Activated CD8-positive, alpha-beta memory T cell treated with anti-CD3 and anti-CD28 coated beads, Interleukin-2, amount 10 ng/mL, durations not matched to agents 7 days and 5 days (primary cell): ENCODE data around the gene ATRN. TPM values are rescaled to one million over a fixed set of nuclear protein-coding genes. Genes with fewer than 3 reads are reported as not detected.
"Not testable (repeated sequence)": the region's sequence is repeated elsewhere in the genome, so short reads cannot be mapped to it uniquely, and the experiment has no call there.

Experiments used
- ATAC-seq: fragments of 150-1000 bp; cut with Tn5 transposase; one replicate; pipeline ENCODE4 v1.10.0; 2021; ENCODE audit warnings: moderate library complexity
- CTCF ChIA-PET: fragments of 350-600 bp; sonication (Branson Sonifier 250); formaldehyde crosslinking; loops from one replicate; lab custom pipeline; 2021; ENCODE audit warnings: antibody characterized with exemption; lab: Charles Lee
- DNase-seq: peaks from one replicate; pipeline ENCODE4 v3.0.0-alpha.2; 2020
- H3K27ac Mint-ChIP-seq: one replicate; pipeline ENCODE4 v1.8.0; 2021; ENCODE audit warnings: mild to moderate bottlenecking, mixed read lengths
- H3K27me3 Mint-ChIP-seq: one replicate; pipeline ENCODE4 v1.8.0; 2021; ENCODE audit warnings: mixed read lengths
- H3K36me3 Mint-ChIP-seq: one replicate; pipeline ENCODE4 v1.8.0; 2021; ENCODE audit warnings: mild to moderate bottlenecking, mixed read lengths
- H3K4me1 Mint-ChIP-seq: one replicate; pipeline ENCODE4 v1.8.0; 2021; ENCODE audit warnings: mixed read lengths
- H3K4me3 Mint-ChIP-seq: one replicate; pipeline ENCODE4 v1.8.0; 2021; ENCODE audit warnings: mild to moderate bottlenecking, moderate library complexity, mixed read lengths
- H3K9me3 Mint-ChIP-seq: one replicate; pipeline ENCODE4 v1.8.0; 2022; ENCODE audit warnings: low read depth, mixed read lengths
- total RNA-seq, 2 experiments: library from RNA; stranded (reverse); gene quantifications; one replicate each; pipeline ENCODE4 v1.2.3, GENCODE V29; 2021

The ATRN gene
- total RNA-seq, 2 experiments from 2014 or later: 8.1 to 9.0 TPM

- Mint-ChIP-seq H3K4me1 (no peaks in the 10 kb centered on the region), H3K27ac (no peak overlapping the region), H3K9me3 (no peaks in the 10 kb centered on the region), H3K27me3 (no peaks in the 10 kb centered on the region), H3K4me3 (no peak overlapping the region), H3K36me3 (peaks cover 1% of the 10 kb centered on the region)
- no peak for DNase-seq
- CTCF ChIA-PET: interaction anchor here (0.7 kb wide), 1 partner anchor 105 kb away, joined by 3 read pairs; no protein-coding TSS in a partner anchor
- ATAC-seq: no peak
These were observed 101.3 kb downstream of the ATRN start for GRCh38 chr20:3572151-3572550.

DNA sequence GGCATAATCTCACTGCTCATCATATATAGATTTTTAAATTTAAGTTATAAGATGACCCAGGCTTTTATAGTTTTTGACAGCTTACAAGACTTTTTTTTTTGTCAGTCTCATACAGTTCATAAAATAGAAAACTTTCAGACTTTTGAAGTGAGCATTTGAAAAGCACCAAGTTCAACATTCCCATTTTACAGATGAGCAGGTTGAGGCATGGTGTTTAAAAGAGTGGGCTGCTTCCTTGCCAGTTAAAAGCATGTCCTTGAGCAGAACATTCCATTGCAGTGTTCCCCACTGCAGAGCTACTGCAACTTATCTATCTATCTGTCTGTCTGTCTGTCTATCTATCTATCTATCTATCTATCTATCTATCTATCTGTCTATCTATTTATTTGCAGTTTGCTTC lies 105.5 kb downstream of the ATRN start:
- H3K36me3 Mint-ChIP-seq: peaks cover 4% of the 10 kb centered on the region
- H3K9me3 Mint-ChIP-seq: no peaks in the 10 kb centered on the region
- no peak for ATAC-seq
- DNase-seq: no peak
- no peaks in the 10 kb centered on the region for H3K4me1 Mint-ChIP-seq
- no peak overlapping the region for H3K27ac Mint-ChIP-seq
- H3K4me3 Mint-ChIP-seq: no peak overlapping the region
- CTCF ChIA-PET: interaction anchor here (1.9 to 2.6 kb wide), 3 partner anchors 13 to 135 kb away, joined by 6 to 9 read pairs (median 7); no protein-coding TSS in a partner anchor
- no peaks in the 10 kb centered on the region for H3K27me3 Mint-ChIP-seq

GRCh38 chr20:3577366-3577765 lies 106.5 kb downstream of the ATRN start:
- no peak overlapping the region for H3K4me3 Mint-ChIP-seq
- no peaks in the 10 kb centered on the region for H3K27me3 Mint-ChIP-seq
- DNase-seq (no peak), ATAC-seq (no peak)
- no peaks in the 10 kb centered on the region for H3K9me3 Mint-ChIP-seq
- CTCF ChIA-PET: interaction anchor here (1.9 to 2.6 kb wide), 2 partner anchors 14 to 134 kb away, joined by 6 to 9 read pairs; no protein-coding TSS in a partner anchor
- no peak overlapping the region for H3K27ac Mint-ChIP-seq
- peaks cover 6% of the 10 kb centered on the region for H3K36me3 Mint-ChIP-seq
- no peaks in the 10 kb centered on the region for H3K4me1 Mint-ChIP-seq

GRCh38 chr20:3580412-3580811 lies 109.6 kb downstream of the ATRN start:
- ATAC-seq (no peak), DNase-seq (no peak)
- Mint-ChIP-seq H3K4me1 (no peaks in the 10 kb centered on the region), H3K4me3 (no peak overlapping the region), H3K27ac (no peak overlapping the region), H3K36me3 (peaks cover 10% of the 10 kb centered on the region), H3K9me3 (no peaks in the 10 kb centered on the region), H3K27me3 (no peaks in the 10 kb centered on the region)
- CTCF ChIA-PET: no interaction called here

- no peak for ATAC-seq
- H3K27me3 Mint-ChIP-seq: no peaks in the 10 kb centered on the region
- DNase-seq: no peak
- H3K36me3 Mint-ChIP-seq: peaks cover 32% of the 10 kb centered on the region
- no peaks in the 10 kb centered on the region for H3K4me1 Mint-ChIP-seq
- H3K27ac Mint-ChIP-seq: no peak overlapping the region
- peaks cover 3% of the 10 kb centered on the region for H3K9me3 Mint-ChIP-seq
- H3K4me3 Mint-ChIP-seq: no peak overlapping the region
- CTCF ChIA-PET: interaction anchor here (1.4 kb wide), 1 partner anchor 127 kb away, joined by 3 read pairs; no protein-coding TSS in a partner anchor
These were observed 112.9 kb downstream of the ATRN start for GRCh38 chr20:3583765-3584164.

DNA sequence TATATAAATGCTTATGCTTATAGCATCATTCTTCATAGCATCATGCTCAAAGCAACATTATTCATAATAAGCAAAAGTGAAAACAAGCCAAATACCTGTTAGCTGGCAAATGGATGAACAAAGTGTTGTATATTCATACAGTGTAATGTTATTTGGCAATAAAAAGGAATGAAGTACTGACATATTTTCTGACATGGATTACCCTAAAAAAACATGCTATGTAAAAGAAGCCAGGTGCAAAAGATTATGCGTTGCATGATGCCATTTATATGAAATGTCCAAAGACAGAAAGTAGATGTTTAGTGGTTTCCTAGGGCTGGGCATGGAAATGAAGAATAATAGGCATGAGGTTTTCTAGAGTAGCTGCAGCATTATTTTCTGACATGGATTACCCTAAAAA lies 115.3 kb downstream of the ATRN start:
- DNase-seq: no peak
- no peaks in the 10 kb centered on the region for H3K27me3 Mint-ChIP-seq
- H3K9me3 Mint-ChIP-seq: peaks cover 3% of the 10 kb centered on the region
- CTCF ChIA-PET: interaction anchor here (1.8 kb wide), 1 partner anchor 23 kb away, joined by 6 read pairs; no protein-coding TSS in a partner anchor
- no peak for ATAC-seq
- H3K4me1 Mint-ChIP-seq: no peaks in the 10 kb centered on the region
- H3K36me3 Mint-ChIP-seq: peaks cover 32% of the 10 kb centered on the region
- H3K4me3 Mint-ChIP-seq: no peak overlapping the region
- H3K27ac Mint-ChIP-seq: no peak overlapping the region

DNA sequence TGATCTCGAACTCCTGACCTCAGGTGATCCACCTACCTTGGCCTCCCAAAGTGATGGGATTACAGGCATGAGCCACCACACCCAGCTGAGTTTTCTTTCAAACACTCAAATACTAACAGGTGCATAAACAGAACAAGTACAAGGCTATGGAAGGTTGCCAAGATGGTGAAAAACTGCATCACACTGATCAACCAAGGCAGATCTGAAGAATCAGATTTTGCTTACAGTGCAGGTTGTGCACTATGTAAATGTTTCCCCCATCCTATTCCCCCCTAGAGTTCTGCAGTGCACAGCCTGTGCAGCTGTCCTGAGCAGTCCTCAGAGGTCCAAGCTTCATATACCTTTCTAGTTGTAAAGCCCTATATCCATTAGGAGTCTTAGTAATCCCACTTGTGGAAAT lies 119.3 kb downstream of the ATRN start:
- ATAC-seq (no peak), DNase-seq (no peak)
- Mint-ChIP-seq H3K27ac (no peak overlapping the region), H3K36me3 (peaks cover 30% of the 10 kb centered on the region), H3K4me1 (no peaks in the 10 kb centered on the region), H3K9me3 (peaks cover 3% of the 10 kb centered on the region), H3K4me3 (no peak overlapping the region), H3K27me3 (no peaks in the 10 kb centered on the region)
- CTCF ChIA-PET: interaction anchor here (0.9 to 1.4 kb wide), 2 partner anchors 27 to 87 kb away, joined by 3 to 4 read pairs; no protein-coding TSS in a partner anchor

DNA sequence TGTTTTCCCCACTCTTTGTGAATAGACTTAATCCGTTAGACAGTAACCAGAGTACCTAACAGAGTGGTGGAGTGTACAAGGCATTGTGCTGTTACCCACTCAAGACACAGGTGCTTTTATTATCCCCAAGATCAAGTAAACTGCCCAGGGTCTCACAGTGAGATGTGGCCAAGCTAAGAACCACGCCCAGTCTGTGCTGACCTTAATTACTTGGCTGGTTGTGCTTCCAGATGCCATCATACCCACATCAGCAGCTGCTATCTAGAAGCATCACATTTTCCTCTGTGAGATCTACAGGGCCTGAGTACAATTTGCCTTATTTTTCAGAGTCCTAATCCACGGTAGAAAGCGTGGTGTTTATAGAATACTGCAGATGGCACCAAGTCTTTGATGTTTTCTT lies 122.1 kb downstream of the ATRN start:
- ATAC-seq (no peak), DNase-seq (no peak)
- no peak overlapping the region for H3K27ac Mint-ChIP-seq
- no peaks in the 10 kb centered on the region for H3K4me1 Mint-ChIP-seq
- H3K4me3 Mint-ChIP-seq: no peak overlapping the region
- no peaks in the 10 kb centered on the region for H3K27me3 Mint-ChIP-seq
- H3K9me3 Mint-ChIP-seq: no peaks in the 10 kb centered on the region
- H3K36me3 Mint-ChIP-seq: peaks cover 10% of the 10 kb centered on the region
- CTCF ChIA-PET: interaction anchor here (0.9 kb wide), 1 partner anchor 8 kb away, joined by 3 read pairs; no protein-coding TSS in a partner anchor

DNA sequence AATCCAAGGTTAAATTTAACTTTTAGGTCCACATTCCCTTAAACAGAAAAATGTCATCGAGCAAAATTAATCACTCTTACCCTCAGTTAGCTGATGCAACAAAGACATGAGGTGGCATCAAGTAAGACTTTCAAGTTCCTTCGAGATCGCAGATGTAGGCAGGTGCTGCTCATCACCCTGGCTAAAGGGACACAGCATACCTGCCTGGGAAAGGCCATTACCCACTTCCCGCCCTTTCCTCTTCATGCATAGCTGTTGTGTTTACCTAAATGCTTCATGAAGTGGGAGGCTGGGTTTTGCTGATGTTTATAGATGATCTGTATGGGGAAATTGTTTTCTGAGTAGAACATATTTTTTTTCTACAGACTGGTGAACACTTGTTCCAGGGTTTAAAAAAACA lies 124.7 kb downstream of the ATRN start:
- DNase-seq (no peak), ATAC-seq (no peak)
- Mint-ChIP-seq H3K4me1 (no peaks in the 10 kb centered on the region), H3K4me3 (no peak overlapping the region), H3K36me3 (peaks cover 6% of the 10 kb centered on the region), H3K27ac (no peak overlapping the region), H3K27me3 (no peaks in the 10 kb centered on the region), H3K9me3 (no peaks in the 10 kb centered on the region)
- CTCF ChIA-PET: interaction anchor here (0.6 kb wide), 1 partner anchor 233 kb away, joined by 3 read pairs; no protein-coding TSS in a partner anchor

DNA sequence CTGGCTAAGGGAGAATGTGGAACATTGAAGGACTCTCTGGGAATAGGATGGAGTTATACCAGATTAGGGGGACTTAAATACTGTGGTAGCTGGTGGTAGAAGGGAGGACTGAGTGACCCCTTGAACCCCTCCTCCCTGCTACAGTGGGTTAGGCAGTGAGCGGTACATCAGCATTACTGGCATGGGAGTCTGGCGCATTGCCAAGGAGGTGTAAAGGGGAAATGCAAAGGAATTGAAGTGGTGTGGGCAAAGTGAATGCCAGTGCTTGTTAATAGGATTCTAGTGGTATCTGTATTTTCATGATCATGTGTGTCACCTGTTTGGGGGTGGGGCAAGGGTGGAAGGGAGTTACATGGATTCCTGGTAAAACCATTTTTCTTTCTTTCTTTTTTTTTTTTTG lies 132.3 kb downstream of the ATRN start:
- Mint-ChIP-seq H3K9me3 (no peaks in the 10 kb centered on the region), H3K27me3 (no peaks in the 10 kb centered on the region), H3K4me3 (no peak overlapping the region), H3K36me3 (peaks cover 13% of the 10 kb centered on the region), H3K27ac (no peak overlapping the region), H3K4me1 (peaks cover 7% of the 10 kb centered on the region)
- no peak for DNase-seq
- no peak for ATAC-seq
- CTCF ChIA-PET: interaction anchor here (1.4 kb wide), 1 partner anchor 108 kb away, joined by 3 read pairs; no protein-coding TSS in a partner anchor

DNA sequence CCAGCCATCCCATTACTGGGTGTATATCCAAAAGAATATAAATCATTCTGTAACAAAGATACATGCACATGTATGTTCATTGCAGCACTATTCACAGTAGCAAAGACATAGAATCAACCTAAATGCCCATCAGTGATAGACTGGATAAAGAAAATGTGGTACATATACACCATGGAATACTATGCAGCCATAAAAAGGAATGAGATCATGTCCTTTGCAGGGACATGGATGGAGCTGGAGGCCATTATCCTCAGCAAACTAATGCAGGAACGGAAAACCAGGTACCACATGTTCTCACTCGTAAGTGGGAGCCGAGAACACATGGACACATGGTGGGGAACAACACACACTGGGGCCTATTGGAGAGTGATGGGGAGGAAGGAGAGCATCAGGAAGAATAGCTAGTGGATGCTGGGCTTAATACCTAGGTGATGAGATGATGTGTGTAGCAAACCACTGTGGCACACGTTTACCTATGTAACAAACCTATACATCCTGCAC lies 134.6 kb downstream of the ATRN start:
- H3K27me3 Mint-ChIP-seq, ATAC-seq, H3K4me1 Mint-ChIP-seq, H3K9me3 Mint-ChIP-seq, DNase-seq, H3K4me3 Mint-ChIP-seq, CTCF ChIA-PET, H3K27ac Mint-ChIP-seq: not testable (repeated sequence)
- peaks cover 12% of the 10 kb centered on the region for H3K36me3 Mint-ChIP-seq

DNA sequence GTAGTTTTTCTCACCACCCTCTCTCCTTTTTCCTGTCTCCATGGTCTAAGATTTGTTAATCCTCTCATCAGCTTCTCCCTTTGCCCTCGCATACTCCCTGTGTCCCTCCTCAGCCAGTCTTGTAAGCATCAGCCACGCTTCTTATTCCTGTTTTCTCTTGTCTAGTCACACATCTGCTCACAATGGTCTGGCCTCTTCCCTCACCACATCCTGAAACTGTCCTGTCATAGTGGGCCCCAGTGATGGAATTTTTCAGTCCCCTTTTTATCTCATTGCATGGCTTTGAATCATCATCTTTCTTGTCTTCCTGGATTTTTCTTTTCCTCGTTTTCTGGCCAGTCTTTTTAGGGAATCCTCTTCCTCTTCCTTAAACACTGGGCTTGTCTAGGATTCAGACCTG lies 135.2 kb downstream of the ATRN start:
- Mint-ChIP-seq H3K27me3 (no peaks in the 10 kb centered on the region), H3K36me3 (peaks cover 12% of the 10 kb centered on the region), H3K4me3 (no peak overlapping the region), H3K27ac (no peak overlapping the region), H3K9me3 (no peaks in the 10 kb centered on the region), H3K4me1 (peaks cover 7% of the 10 kb centered on the region)
- CTCF ChIA-PET: no interaction called here
- DNase-seq: no peak
- no peak for ATAC-seq

DNA sequence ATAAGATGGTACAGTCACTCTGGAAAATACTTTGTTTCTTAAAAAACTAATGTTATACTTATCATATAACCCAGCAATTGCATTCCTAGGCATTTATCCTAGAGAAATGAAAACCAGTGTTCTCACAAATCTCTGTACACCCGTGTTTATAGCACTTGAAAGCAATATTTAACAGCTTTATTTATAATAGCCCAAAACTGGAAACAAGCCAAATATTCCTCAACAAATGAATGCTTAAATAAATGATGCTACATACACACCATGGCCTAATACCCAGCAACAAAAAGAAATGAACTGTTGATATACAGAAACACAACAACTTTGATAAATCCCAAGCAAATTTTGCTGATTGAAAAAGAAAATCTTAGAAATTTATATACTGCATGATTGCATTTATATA lies 141.1 kb downstream of the ATRN start:
- Mint-ChIP-seq H3K27ac (no peak overlapping the region), H3K4me1 (no peaks in the 10 kb centered on the region), H3K36me3 (no peaks in the 10 kb centered on the region), H3K4me3 (no peak overlapping the region), H3K9me3 (no peaks in the 10 kb centered on the region), H3K27me3 (no peaks in the 10 kb centered on the region)
- DNase-seq (no peak), ATAC-seq (no peak)
- CTCF ChIA-PET: no interaction called here

DNA sequence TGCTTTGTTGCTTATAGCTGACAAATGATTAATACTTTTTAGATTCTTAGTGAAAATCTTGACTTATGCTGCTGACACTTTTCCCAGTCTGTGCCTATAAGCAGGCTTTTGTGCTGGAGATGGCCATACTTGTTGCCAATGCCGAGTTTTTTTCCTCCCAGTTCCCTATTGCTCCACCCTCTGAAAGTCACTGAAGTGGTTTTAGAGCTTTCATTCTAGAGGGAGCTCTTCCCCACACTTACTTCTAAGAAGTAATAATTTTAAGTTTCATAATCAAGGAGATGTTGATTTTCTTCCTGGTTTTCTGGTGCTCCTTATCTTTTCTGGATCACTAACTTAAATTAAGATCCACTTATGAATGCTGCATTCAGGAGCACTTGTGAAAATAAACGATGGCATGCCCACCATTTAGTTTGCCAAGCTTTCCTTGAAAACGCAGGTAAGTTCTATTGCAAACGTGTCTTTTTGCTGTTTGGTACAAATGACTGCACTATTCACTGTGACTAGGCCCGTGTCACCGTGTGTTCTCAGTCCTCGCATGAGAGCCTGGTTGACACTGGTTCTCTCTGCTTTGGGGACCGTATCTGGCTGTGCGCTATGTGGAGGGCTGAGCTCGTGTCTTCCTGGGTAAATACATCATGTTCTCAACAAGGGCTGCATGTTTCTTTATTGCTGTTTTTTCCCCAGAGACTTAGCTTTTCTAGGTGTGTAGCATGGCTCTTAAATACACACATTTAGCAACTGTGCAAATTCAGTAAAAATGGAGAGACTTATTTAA lies 142.2 kb downstream of the ATRN start:
- H3K9me3 Mint-ChIP-seq: no peaks in the 10 kb centered on the region
- no peak overlapping the region for H3K27ac Mint-ChIP-seq
- DNase-seq (no peak), ATAC-seq (no peak)
- CTCF ChIA-PET: interaction anchor here (0.5 kb wide), 1 partner anchor 1234 kb away, joined by 3 read pairs; no protein-coding TSS in a partner anchor
- H3K4me3 Mint-ChIP-seq: no peak overlapping the region
- H3K27me3 Mint-ChIP-seq: no peaks in the 10 kb centered on the region
- H3K4me1 Mint-ChIP-seq: no peaks in the 10 kb centered on the region
- no peaks in the 10 kb centered on the region for H3K36me3 Mint-ChIP-seq
